ENCODE results near the gene HIGD2B.
A peak's percentile ranks its signal among the peaks of the same experiment; 100 is the strongest.
"Not testable (repeated sequence)": the region's sequence is repeated elsewhere in the genome, so short reads cannot be mapped to it uniquely, and the experiment has no call there.

The HIGD2B gene, protein sequence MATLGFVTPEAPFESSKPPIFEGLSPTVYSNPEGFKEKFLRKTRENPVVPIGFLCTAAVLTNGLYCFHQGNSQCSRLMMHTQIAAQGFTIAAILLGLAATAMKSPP

DNA sequence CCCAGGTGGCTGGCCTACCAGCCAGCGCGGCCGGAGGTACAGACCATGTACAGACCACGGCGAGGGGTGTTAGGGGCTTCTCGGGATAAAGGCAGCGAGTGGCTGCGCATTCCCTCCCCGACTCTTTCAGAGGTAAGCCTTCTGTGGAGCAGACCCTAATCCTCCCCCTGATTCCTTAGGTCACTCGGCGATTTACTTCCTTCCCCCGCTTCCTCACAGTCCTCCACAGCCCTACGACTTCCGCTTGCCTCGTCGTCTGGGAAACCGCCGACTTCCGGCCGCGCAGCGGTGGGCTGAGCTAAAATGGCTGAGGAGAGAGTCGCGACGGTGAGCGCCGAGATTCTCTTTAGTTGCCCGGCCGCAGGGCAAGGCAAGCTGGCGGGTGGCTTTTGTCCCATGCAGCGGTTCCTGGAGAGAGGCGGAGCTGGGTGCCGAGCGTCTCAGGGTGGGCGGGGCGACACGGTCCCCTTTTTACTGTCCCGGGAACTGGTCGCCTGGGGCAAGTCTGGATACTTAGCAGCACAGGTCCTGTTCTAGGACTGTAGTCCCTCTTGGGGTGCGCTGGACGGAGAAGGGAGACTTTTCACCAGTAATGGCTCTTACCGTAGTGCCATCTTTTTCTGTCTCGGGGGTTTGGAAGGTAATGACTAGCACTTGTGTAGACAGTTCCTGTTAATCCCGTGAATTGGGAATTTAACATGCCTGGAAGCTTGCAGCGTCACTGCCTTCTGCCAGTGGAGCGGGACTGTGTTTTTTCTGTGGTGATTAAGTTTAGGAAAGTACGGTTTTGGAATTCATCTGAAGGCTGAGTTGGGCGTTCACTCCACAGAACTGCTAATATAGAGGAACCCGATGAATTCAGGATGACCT lies at the start of gene HIGD2B, which contains the start of gene BBS4:
Gene HIGD2B, minus strand, starts transcription at position 258 of the 870 bp plus-strand sequence. CDS start 9,808 bp downstream, outside the sequence.
Gene BBS4, plus strand, starts transcription at position 283 of the 870 bp plus-strand sequence. Its CDS starts 21 bp downstream, at position 304.
- peak within 1 kb of the TSS; percentile 97 for H3K27ac Mint-ChIP-seq
- ATAC-seq (peak; percentile 99), DNase-seq (peak; percentile 84 to 88)
- H3K4me3 Mint-ChIP-seq: peak within 1 kb of the TSS; percentile 90 to 96
- peaks cover 7% of the 10 kb centered on the region for H3K4me1 Mint-ChIP-seq
- H3K9me3 Mint-ChIP-seq: no peaks in the 10 kb centered on the region
- no peaks in the 10 kb centered on the region for H3K27me3 Mint-ChIP-seq

DNA sequence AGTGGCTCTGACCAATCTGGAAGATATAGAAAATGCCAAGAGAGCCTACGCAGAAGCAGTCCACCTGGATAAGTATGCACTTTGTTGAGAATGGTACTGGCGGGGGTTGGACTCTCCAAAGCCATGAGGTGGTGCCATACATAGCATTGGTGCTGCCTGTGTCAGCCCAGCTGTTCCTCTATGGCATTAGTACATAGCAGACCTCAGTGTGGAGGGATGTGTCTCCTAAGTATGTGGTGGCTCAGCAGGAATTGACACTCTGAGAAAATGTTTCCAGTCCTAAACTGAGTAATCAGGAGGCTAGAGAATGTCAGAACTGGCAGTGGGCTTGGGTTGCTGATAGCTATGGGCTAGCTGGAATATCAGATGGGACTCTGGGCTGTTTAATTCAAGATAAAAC lies 49.1 kb upstream of the HIGD2B start:
- DNase-seq (no peak), ATAC-seq (no peak)
- Mint-ChIP-seq H3K4me1 (peaks cover 17% of the 10 kb centered on the region), H3K9me3 (peaks cover 5 to 7% of the 10 kb centered on the region in 2 donors), H3K4me3 (no peak overlapping the region), H3K27me3 (no peaks in the 10 kb centered on the region), H3K27ac (no peak overlapping the region)

DNA sequence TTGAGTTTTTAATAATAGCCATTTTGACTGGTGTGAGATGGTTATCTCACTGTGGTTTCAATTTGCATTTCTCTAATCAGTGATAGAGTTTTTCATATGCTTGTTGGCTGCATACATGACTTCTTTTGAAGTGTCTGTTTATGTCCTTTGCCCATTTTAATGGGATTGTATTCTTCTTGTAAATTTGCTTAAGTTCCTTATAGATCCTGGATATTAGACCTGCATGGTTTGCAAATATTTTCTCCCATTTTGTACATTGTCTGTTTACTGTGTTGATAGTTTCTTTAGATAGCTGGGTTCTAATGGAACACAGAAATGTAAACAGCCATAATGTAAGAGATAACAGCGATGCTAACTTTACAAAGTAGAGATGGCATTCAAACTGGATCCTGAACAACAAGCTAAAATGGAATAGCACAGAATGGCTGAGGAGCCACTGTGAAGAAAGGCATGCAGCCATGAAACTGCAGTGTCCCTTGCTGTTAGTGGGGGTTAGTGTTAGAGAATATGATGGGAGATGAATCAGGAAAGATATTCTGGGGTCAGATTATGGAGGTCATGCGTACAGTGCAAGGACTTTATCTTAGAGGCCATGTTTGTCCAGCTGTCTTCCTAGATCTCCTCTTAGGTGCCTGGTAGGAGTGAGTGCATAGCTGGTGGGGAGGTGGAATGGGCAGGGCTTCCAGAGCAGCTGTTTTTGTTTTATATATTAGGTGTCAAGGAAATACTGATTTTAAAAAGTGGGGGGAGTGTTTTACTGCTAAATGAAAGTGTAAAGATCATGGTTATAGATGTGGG lies 48.2 kb upstream of the HIGD2B start:
- DNase-seq (no peak), ATAC-seq (no peak)
- no peak overlapping the region for H3K4me3 Mint-ChIP-seq
- no peaks in the 10 kb centered on the region for H3K27me3 Mint-ChIP-seq
- no peak overlapping the region for H3K27ac Mint-ChIP-seq
- H3K9me3 Mint-ChIP-seq: peaks cover 0 to 7% of the 10 kb centered on the region in 2 donors
- peaks cover 7% of the 10 kb centered on the region for H3K4me1 Mint-ChIP-seq

DNA sequence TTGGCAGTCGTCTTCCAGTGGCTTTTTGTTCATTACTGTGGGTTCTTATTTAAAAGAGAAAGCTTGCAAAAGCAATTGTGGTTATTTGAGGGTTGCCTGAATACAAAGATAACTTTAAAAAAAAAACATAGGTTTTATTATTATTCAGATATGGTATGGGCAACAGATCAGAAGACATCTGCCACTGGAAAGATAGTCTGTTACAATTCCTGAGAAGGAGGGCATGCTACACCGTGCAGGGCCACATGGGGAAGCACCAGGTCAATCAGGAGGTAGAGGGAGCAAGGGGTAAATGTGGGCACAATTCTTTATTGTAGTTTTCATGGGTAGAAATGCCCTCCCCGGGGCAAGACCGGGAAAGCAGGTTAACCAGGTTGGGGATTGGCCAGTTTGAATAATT lies 46.5 kb upstream of the HIGD2B start:
- H3K4me1 Mint-ChIP-seq: no peaks in the 10 kb centered on the region
- H3K9me3 Mint-ChIP-seq: no peaks in the 10 kb centered on the region
- H3K27me3 Mint-ChIP-seq: no peaks in the 10 kb centered on the region
- no peak for DNase-seq
- H3K4me3 Mint-ChIP-seq: no peak overlapping the region
- H3K27ac Mint-ChIP-seq: no peak overlapping the region
- no peak for ATAC-seq

DNA sequence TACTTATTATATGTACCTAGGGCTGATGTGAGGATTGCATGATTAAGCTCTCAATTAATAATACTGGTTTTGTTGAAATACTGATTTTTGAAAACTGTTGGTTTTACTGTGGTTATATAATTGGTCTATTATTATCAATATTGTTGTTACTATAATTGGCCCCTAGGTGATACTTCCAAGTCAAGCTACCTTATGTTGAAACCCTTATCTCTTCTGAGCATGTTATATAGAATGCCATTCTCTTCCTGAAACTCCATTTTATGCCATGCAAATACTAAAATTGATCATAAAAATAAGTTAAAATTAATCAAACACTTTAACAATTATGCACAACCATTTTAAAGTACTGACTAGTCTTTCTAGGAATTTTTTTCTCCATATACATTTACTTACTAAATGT lies 46.1 kb upstream of the HIGD2B start:
- ATAC-seq: no peak
- no peak for DNase-seq
- no peaks in the 10 kb centered on the region for H3K27me3 Mint-ChIP-seq
- H3K27ac Mint-ChIP-seq: no peak overlapping the region
- H3K9me3 Mint-ChIP-seq: no peaks in the 10 kb centered on the region
- no peaks in the 10 kb centered on the region for H3K4me1 Mint-ChIP-seq
- H3K4me3 Mint-ChIP-seq: no peak overlapping the region

DNA sequence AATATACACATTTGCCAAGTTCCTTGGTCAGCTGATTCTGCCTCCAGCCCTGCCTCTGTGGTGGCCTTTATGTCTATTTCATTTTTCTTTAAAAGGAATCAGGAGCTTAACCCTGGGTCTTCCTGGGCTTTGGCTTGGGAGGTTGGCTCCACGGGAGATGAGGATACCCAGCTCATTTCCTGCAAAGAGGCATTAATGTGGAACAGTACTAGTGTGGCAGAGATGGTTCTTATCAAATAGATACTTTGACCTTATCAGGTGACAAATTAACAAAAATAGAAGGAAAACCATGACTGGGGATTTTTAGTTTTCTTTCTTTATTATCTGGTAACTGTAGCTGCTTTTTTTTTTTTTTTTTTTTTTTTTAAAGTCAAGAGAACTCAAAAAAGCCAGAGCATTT lies 42.8 kb upstream of the HIGD2B start:
- Mint-ChIP-seq H3K4me1 (no peaks in the 10 kb centered on the region), H3K4me3 (no peak overlapping the region)

DNA sequence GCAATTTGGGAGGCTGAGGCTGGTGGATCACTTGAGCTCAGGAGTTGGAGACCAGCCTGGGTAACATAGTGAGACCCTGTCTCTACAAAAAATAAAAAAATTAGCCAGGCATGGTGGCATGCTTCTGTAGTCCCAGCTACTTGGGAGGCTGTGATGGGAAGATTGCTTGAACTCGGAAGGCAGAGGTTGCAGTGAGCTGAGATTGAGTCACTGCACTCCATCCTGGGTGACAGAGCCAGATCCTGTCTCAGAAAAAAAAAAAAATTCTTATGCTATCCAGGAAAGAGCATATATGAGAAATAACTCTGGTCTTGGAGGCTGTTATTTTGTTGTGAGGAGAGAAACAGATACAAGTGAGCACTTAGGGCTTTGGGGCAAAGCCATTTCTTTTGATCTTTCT lies 42.3 kb upstream of the HIGD2B start:
- not testable (repeated sequence) for H3K4me1 Mint-ChIP-seq, H3K27ac Mint-ChIP-seq, H3K4me3 Mint-ChIP-seq, ATAC-seq, H3K27me3 Mint-ChIP-seq, H3K9me3 Mint-ChIP-seq, DNase-seq

More for the DNA sequence above, 42.8 kb upstream of the HIGD2B start:
- DNase-seq (no peak), ATAC-seq (no peak)
- Mint-ChIP-seq H3K9me3 (no peaks in the 10 kb centered on the region), H3K27ac (no peak overlapping the region), H3K27me3 (no peaks in the 10 kb centered on the region)

DNA sequence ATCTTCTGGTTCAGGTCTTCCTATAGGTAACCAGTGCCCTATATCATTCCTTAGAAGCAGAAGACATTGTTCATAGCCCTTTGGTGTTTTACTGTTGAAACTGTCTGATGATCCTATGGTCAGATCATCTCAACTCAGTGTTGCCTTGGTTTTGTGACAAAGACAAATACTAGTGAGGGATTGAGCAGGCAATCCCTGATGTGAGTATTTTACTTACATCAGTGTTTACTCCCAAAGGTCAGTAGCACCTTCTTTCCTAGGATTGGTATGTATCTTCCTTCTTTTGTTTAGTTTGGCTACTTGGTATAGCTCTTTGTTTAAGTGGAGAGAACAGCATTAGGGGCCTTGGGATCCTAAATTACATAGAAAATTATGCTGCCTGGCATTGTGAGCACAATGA lies 41.2 kb upstream of the HIGD2B start:
- DNase-seq: no peak
- no peaks in the 10 kb centered on the region for H3K4me1 Mint-ChIP-seq
- H3K27me3 Mint-ChIP-seq: no peaks in the 10 kb centered on the region
- peak overlapping the region in 1 of 2 donors; percentile 7 for H3K27ac Mint-ChIP-seq
- no peak for ATAC-seq
- H3K4me3 Mint-ChIP-seq: no peak overlapping the region
- no peaks in the 10 kb centered on the region for H3K9me3 Mint-ChIP-seq

DNA sequence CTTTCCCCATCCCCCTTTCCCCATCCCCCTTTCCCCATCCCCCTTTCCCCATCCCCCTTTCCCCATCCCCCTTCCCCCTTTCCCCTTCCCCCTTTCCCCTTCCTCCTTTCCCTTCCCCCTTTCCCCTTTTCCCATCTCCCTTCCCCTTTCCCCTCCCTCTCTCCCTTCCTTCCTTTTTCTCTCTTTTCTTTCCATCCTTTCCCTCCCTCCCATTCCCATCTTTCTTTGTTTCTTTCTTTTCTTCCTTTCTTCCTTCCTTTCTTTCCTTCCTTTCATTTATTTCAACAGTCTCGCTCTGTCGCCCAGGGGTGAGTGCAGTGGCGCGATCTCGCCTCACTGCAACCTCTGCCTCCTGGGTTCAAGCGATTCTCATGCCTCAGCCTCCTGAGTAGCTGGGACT lies 39.9 kb upstream of the HIGD2B start:
- not testable (repeated sequence) for H3K9me3 Mint-ChIP-seq, DNase-seq, H3K4me1 Mint-ChIP-seq, H3K27ac Mint-ChIP-seq, ATAC-seq, H3K4me3 Mint-ChIP-seq, H3K27me3 Mint-ChIP-seq

DNA sequence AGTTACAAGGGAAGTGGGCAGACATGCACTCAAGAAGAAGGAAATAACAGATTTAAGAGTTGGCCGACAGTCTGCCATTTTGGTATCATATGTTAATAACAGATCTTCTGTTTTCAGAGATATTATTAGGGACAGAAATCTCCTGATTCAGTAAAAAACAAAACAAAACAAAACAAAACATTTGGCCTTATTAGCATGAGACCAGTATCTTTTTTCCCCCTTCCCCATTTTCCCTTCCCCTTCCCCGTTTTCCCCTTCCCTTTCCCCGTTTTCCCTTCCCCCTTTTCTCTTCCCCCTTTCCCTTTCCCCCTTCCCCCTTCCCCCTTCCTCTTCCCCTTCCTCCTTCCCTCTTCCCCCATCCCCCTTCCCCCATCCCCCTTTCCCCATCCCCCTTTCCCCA lies 39.5 kb upstream of the HIGD2B start:
- Mint-ChIP-seq H3K9me3 (no peaks in the 10 kb centered on the region), H3K4me1 (no peaks in the 10 kb centered on the region), H3K27me3 (no peaks in the 10 kb centered on the region), H3K27ac (no peak overlapping the region), H3K4me3 (no peak overlapping the region)
- DNase-seq (no peak), ATAC-seq (no peak)

DNA sequence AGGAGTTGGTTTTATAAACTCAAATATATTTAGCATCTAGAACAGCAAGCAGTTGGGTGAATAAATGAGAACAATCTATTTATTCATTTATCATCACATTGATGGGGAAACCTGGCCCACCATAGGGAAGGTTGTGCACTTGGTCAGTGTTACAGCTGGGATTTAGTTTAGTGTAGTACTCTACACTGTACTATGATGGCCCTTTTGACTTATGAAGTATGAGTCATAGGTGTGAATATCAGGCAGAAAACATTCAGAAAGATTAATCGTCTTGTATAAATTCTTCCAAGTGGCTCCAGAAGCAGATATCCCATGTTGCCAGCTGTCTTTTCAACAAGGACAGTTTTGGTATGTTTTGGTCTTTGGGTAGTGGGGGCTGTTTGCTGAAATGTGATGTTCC lies 38.0 kb upstream of the HIGD2B start:
- H3K27ac Mint-ChIP-seq: no peak overlapping the region
- H3K27me3 Mint-ChIP-seq: no peaks in the 10 kb centered on the region
- no peak for DNase-seq
- H3K9me3 Mint-ChIP-seq: no peaks in the 10 kb centered on the region
- ATAC-seq: no peak
- H3K4me1 Mint-ChIP-seq: no peaks in the 10 kb centered on the region
- H3K4me3 Mint-ChIP-seq: no peak overlapping the region

DNA sequence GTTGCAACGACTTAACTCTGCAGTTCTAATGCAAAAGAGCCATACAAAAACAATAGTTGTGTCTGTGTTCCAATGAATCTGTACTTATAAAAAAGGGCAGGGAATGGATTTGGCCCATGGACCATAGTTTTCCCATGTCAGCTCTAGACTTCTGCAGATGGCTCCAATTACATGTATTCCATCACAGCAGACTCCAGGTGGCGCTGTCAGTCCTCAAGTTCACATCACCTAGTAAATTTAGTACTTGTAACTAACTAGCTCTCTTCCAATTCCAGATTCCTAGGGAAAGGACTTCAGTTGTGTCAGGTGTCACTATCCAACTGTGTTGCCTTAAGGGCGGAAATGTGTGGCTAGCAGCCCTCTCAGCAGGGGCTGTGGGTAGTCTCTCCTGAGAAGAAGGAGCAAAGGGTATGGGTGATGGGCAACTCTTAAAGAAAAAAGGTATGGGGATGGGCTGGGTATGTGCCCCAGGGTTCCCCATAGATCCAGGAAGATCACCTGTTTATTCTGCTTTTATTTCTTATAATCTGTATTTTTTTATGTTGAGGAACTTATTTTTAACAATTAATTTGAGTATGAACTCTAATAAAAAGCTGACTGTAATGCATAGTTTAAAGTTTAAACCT lies 36.2 kb upstream of the HIGD2B start:
- Mint-ChIP-seq H3K27me3 (no peaks in the 10 kb centered on the region), H3K4me3 (no peak overlapping the region), H3K4me1 (no peaks in the 10 kb centered on the region), H3K9me3 (no peaks in the 10 kb centered on the region), H3K27ac (no peak overlapping the region)
- no peak for ATAC-seq
- peak; percentile 47 to 53 for DNase-seq

DNA sequence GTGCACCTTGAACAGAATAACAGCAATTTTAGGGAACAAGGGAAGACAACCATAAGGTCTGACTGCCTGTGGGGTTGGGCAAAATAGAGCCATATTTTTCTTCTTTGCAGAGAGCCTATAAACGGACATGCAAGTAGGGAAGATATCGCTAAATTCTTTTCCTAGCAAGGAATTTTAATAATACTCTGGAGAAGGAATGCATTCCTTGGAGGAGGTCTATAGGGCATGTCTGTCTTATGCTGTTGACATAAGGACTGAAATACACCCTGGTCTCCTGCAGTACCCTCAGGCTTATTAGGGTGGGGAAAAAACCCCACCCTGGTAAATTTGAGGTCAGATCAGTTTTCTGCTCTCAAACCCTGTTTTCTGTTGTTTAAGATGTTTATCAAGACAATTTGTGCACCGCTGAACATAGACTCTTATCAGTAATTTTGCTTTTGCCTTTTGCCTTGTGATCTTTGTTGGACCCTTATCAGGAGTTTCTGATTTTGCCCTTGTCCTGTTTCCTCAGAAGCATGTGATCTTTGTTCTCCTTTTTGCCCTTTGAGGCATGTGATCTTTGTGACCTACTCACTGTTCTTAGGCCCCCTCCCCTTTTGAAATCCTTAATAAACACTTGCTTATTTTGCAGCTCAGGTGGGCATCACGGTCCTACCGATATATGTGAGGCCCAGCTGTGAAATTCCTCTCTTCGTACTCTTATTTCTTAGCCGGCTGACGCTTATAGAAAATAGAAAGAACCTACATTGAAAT lies 22.7 kb upstream of the HIGD2B start:
- not testable (repeated sequence) for ATAC-seq, H3K4me3 Mint-ChIP-seq, H3K27ac Mint-ChIP-seq, DNase-seq, H3K9me3 Mint-ChIP-seq, H3K27me3 Mint-ChIP-seq, H3K4me1 Mint-ChIP-seq

DNA sequence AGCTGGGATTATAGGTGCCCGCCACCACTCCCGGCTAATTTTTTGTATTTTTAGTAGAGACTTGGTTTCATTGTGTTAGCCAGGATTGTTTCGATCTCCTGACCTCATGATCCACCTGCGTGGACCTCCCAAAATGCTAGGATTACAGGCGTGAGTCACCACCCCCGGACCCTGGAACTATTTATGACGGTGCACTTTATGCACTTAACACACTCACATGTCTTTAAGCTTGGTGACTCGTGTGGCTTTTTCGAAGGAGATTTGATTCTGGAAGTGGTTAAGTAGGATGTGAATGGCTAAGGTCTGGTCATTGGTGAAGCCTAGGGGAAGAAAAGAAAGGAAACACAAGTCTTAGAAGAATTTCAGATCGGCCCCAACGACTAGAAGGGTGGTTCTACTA lies 20.3 kb upstream of the HIGD2B start:
- peaks cover 11% of the 10 kb centered on the region for H3K4me1 Mint-ChIP-seq
- no peaks in the 10 kb centered on the region for H3K27me3 Mint-ChIP-seq
- no peak for DNase-seq
- no peak for ATAC-seq
- H3K27ac Mint-ChIP-seq: no peak overlapping the region
- H3K9me3 Mint-ChIP-seq: no peaks in the 10 kb centered on the region
- no peak overlapping the region for H3K4me3 Mint-ChIP-seq

DNA sequence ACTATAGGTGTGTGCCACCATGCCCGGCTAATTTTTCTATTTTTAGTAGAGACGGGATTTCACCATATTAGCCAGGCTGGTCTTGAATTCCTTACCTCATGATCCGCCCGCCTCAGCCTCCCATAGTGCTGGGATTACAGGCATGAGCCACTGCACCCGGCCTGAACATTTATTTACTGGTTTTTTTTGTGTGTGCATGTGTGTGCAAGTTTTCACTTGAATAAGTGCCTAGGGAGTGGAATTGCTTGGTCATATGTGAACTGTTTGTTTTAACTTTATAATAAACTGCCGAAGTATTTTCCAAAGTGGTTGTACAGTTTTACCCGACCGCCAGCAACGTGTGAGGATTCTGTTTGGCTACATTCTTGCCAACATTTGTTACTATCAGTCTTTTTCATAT lies 14.1 kb upstream of the HIGD2B start:
- DNase-seq (no peak), ATAC-seq (no peak)
- peaks cover 10% of the 10 kb centered on the region for H3K4me1 Mint-ChIP-seq
- no peak overlapping the region for H3K27ac Mint-ChIP-seq
- H3K9me3 Mint-ChIP-seq: no peaks in the 10 kb centered on the region
- H3K4me3 Mint-ChIP-seq: no peak overlapping the region
- no peaks in the 10 kb centered on the region for H3K27me3 Mint-ChIP-seq
